ENCODE results near the gene RBM4.

Gene RBM4

GRCh38 chr11:66649903-66650302 is 11.4 kb downstream of the RBM4 start:
- no peak for DNase-seq (ENCODE audit: low read depth in 2 of 3, low spot score in 2 of 3)

- no peak for DNase-seq (ENCODE audit: low read depth in 2 of 3, low spot score in 2 of 3)
Measured at GRCh38 chr11:66651016-66651415, 12.5 kb downstream of the RBM4 start.

- DNase-seq (ENCODE audit: low read depth in 2 of 3, low spot score in 2 of 3): no peak
Measured at GRCh38 chr11:66652651-66653050, 14.1 kb downstream of the RBM4 start.

- no peak for DNase-seq (ENCODE audit: low read depth in 2 of 3, low spot score in 2 of 3)
Measured at GRCh38 chr11:66653123-66653522, 14.6 kb downstream of the RBM4 start.

GRCh38 chr11:66659763-66660162 is 21.3 kb downstream of the RBM4 start:
- DNase-seq (ENCODE audit: low read depth in 2 of 3, low spot score in 2 of 3): no peak

GRCh38 chr11:66663741-66664296 is 25.3 kb downstream of the RBM4 start:
- no peak for DNase-seq (ENCODE audit: low read depth in 2 of 3, low spot score in 2 of 3)

GRCh38 chr11:66665369-66665768 is 26.9 kb downstream of the RBM4 start:
- DNase-seq (ENCODE audit: low read depth in 2 of 3, low spot score in 2 of 3): no peak

DNA sequence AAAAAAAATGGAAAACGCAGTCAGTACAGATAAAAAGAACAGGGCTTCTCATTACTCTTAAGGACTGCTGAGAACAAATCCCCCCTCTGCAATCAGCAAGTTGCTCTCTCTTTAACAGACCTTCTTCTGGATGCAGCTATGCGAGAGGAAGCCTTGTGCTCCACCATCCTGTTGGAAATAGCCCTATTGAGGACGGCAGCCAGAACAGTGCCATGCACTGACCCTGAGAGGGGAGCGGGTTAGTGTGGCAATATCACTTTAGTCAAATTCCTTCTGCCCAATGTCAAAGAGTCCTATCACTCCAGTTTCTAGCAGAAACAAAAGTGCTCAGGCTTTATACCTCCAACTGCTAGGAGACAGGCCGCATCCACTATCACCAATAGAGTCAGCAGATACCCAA is 32.3 kb downstream of the RBM4 start:
- DNase-seq (ENCODE audit: low read depth in 2 of 3, low spot score in 2 of 3): no peak

DNA sequence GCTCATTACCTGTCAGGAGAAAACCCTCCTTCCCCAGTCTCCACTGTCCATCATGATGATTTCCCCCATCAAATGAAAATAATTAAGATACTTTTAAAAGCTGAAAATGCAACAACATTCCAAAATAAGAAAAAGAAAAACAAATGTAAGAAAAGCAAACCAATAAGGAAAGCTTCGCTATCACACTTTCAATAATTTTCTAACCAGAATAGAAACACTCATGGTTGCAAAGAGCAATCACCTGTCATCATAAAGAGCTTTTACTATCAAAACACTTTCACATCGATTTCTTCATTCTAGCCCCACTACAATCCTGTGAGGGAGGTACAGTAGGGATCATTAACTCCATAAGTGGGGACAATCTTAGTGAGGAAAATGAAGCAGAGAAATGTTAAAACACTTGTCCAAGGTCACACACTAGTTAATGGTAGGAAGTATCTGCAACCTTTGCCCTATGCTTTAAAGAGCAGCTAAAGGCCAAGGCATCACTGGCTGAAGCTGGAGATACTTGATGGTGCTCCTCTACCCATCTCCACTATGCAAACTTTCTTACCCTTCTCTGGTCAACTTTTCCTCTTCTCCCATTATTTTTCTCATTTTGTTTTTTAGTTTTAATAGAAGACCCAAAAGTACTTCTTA is 36.6 kb downstream of the RBM4 start:
- no peak for DNase-seq (ENCODE audit: low read depth in 2 of 3, low spot score in 2 of 3)

DNA sequence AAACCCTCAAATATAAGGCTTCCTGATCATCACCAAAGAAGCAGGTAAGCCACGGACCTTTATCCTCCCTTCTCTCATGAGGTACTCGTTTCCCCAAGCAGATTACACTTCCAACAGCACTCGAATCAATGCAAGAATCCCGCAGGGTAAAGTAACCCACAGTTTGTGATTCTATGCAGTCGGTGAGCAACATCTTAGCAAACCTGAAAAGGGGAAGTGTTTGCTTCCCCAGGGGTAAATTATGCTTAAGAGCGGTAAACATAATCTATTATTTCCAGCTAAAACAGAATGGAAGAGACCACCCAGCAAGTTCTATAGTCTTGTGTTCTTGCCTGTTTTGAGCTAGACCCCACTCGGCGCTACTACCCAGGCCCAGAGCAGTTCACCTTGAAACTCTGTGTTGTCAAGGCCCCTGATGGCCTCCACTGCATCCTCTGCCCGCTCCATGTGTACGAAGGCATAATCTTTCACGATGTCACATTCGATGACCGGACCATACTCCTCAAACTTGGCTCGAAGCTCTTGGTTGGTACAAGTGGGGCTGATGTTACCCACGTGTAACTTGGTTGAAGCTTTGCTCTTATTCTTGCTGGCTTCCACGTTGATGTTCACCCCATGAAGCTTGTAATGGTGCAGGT is 37.9 kb downstream of the RBM4 start:
- no peak for DNase-seq (ENCODE audit: low read depth in 2 of 3, low spot score in 2 of 3)

GRCh38 chr11:66676931-66677598 is 38.6 kb downstream of the RBM4 start:
- no peak for DNase-seq (ENCODE audit: low read depth in 2 of 3, low spot score in 2 of 3)

- peak; percentile 91 to 94 (median 94) for DNase-seq (ENCODE audit: low read depth in 2 of 3, low spot score in 2 of 3)
Measured at GRCh38 chr11:66677599-66678375, 39.3 kb downstream of the RBM4 start, which contains the start of gene RBM4B. Gene RBM4B, minus strand, starts transcription at chr11:66677887. Its CDS starts 808 bp downstream, at chr11:66677079.

- DNase-seq (ENCODE audit: low read depth in 2 of 3, low spot score in 2 of 3): no peak
Measured at GRCh38 chr11:66680966-66681645, 42.6 kb downstream of the RBM4 start.

GRCh38 chr11:66683877-66684276 is 45.4 kb downstream of the RBM4 start:
- no peak for DNase-seq (ENCODE audit: low read depth in 2 of 3, low spot score in 2 of 3)

DNA sequence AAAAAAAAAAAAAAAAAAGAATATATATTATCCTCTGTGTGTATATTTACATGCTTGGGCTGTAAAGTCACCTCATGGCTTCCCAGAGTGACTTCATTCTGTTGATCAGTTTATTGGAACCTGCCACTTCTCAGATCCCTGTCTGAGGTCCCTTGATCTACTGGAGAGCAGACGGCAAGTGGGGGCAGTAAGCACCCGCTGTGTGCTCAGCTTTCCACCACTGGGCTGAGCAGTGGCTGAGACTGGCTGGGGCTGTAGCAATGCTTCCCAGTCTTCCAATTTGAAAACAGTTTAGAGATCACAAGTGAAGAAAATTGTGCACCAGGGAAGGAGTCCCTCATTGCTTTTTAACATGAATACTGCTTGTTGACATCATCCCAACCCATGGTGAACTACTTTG is 46.1 kb downstream of the RBM4 start:
- no peak for DNase-seq (ENCODE audit: low read depth in 2 of 3, low spot score in 2 of 3)

- no peak for DNase-seq (ENCODE audit: low read depth in 2 of 3, low spot score in 2 of 3)
Measured at GRCh38 chr11:66685276-66686099, 47.0 kb downstream of the RBM4 start.

DNA sequence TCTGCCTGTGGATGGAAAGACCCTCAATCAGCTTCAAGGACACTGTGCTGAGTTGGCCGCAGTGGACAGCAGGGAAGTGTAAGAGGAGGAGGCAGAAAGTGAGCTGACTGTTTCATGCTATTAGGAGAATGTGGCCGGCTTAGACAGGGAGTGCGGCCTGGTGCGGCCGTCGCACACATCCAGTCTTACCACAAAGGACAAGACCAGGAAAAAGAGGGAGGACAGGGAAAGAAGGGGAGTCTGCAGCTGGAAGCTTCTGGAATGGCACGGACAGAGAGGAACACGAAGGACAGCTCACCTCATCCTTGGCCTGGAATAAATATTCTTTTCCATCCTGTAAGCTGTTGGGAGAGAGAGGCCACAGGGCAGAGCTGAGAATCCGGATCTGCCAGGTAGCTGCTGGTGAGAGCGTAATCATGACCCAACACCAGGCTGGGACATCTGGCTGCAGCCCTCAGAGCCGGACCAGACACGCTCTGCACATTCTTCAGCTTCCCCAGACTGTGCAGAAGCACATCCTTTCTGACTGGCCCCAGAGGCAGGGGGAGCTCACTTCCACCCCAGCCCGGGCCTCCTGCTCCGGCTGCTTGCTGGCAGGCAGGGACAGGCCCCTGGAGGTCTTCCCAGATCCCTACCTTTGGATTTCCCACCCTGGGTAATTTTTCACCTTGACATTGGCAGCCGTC is 47.7 kb downstream of the RBM4 start:
- no peak for DNase-seq (ENCODE audit: low read depth in 2 of 3, low spot score in 2 of 3)

DNA sequence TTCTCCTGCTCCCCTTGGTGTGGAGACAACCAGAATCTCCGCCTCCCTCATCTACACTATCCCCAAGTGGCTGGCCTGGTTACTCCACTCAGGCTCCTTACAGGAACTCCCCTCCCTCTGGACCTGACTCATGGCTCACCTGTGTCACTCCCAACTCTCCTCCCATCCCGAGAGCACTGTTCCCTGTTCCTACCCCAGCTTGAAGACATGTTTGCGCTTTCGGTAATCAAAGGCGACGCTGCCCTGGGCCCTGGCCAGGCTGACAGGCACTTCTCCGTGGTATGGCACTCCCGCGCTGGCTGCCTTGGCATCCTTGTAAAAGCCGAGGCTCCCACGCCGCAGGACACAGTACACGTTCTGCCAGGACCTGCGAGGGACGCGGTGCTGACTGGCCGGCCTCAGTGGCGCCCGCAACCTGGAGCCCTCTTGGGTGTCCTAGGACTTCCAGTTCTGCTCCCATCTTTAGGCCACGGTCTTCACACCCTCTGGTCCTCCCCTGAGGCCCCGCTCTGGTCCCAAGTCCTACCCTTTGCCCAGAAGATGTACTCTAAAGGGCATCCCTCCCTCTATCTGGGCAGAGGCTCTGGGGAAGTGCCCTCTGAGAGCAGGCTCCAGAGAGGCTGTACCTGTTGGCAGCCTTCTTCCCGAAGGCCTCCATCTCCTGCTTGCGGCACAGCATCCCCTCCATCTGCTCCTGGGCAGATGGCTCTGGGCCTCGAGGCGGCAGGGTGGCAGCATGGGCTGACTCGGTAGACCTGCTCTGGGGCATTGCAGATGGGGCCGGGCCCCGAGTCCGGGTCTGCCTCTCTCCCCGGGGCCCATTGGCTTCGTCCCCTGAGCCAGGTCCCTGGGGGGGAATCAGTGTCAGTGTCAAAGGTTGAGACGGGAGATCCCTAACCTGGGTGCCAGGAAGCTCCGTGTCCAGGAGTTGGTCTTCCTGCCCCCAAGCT is 48.6 kb downstream of the RBM4 start:
- DNase-seq (ENCODE audit: low read depth in 2 of 3, low spot score in 2 of 3): no peak

Measured in activated CD8-positive, alpha-beta memory T cell treated with anti-CD3 and anti-CD28 coated beads for 48 hours (primary cell).